GM18526 (cell line): ENCODE data around the gene NFATC3.
A peak's percentile ranks its signal among the peaks of the same experiment; 100 is the strongest.

Experiments
- POLR2A ChIP-seq: IDR thresholded peaks from 3 replicates; pipeline ENCODE4 v1.6.1; 2011; ENCODE audit not compliant: insufficient read length; ENCODE audit errors: extremely low read depth

Gene NFATC3

GRCh38 chr16:68085259-68086071 is at the start of gene NFATC3:
TSS of gene NFATC3 (plus strand) at chr16:68085370. CDS start at chr16:68085682, 312 bp downstream.
- peak; percentile 65 for TF ChIP-seq POLR2A

GRCh38 chr16:68037841-68038597 is 47.2 kb upstream of the NFATC3 start:
- TF ChIP-seq POLR2A = no peak

- no peak for TF ChIP-seq POLR2A
These were observed 44.5 kb upstream of the NFATC3 start for GRCh38 chr16:68040506-68041288.

GRCh38 chr16:68041783-68042182 is 43.4 kb upstream of the NFATC3 start:
- no peak for TF ChIP-seq POLR2A

- no peak for TF ChIP-seq POLR2A
These were observed 39.1 kb upstream of the NFATC3 start for GRCh38 chr16:68046106-68046505.

GRCh38 chr16:68047987-68048386 is 37.2 kb upstream of the NFATC3 start:
- TF ChIP-seq POLR2A = no peak

GRCh38 chr16:68049449-68049848 is 35.7 kb upstream of the NFATC3 start:
- TF ChIP-seq POLR2A = no peak

GRCh38 chr16:68055395-68055794 is 29.8 kb upstream of the NFATC3 start:
- TF ChIP-seq POLR2A = no peak

GRCh38 chr16:68059804-68060203 is 25.4 kb upstream of the NFATC3 start:
- TF ChIP-seq POLR2A = no peak

GRCh38 chr16:68061396-68061795 is 23.8 kb upstream of the NFATC3 start:
- no peak for TF ChIP-seq POLR2A

- no peak for TF ChIP-seq POLR2A
These were observed 22.2 kb upstream of the NFATC3 start for GRCh38 chr16:68062910-68063393.

GRCh38 chr16:68064791-68065365 is 20.3 kb upstream of the NFATC3 start:
- no peak for TF ChIP-seq POLR2A

GRCh38 chr16:68065716-68066305 is 19.4 kb upstream of the NFATC3 start:
- no peak for TF ChIP-seq POLR2A

- no peak for TF ChIP-seq POLR2A
These were observed 18.4 kb upstream of the NFATC3 start for GRCh38 chr16:68066763-68067162.

- no peak for TF ChIP-seq POLR2A
These were observed 16.2 kb upstream of the NFATC3 start for GRCh38 chr16:68068926-68069325.
